HCT116 (cell line): ENCODE measurements around the gene SLC35F3. TPM values are rescaled to one million over a fixed set of nuclear protein-coding genes. Genes with fewer than 3 reads are reported as not detected.

Experiments used
- ATAC-seq: fragments of 200-7000 bp; cut with Tn5 transposase; 2 replicates; pipeline ENCODE4 v1.9.1; 2020; ENCODE audit warnings: mild to moderate bottlenecking, moderate library complexity
- BruUV-seq: library from RNA; stranded (reverse); fragments of 400-500 nt; replicated peaks from 2 replicates; lab custom pipeline; 2021; lab: Mats Ljungman, UMichigan
- CTCF ChIA-PET: fragments of 300-600 bp; sonication (Branson Sonifier 250); formaldehyde crosslinking; loops from one replicate; lab custom pipeline; 2021; ENCODE audit warnings: antibody characterized with exemption; lab: Charles Lee
- POLR2A ChIA-PET: fragments of 300-600, 350-600 bp; sonication (Branson Sonifier 250); formaldehyde crosslinking; loops from one replicate; lab custom pipeline; 2021; ENCODE audit warnings: antibody characterized with exemption; lab: Charles Lee
- RAD21 ChIA-PET, 2 experiments: fragments of 300-600 bp; sonication (Branson Sonifier 250); formaldehyde crosslinking; loops; one replicate each; lab custom pipeline; 2023; ENCODE audit warnings: low total read pairs in 2 of 2; ENCODE audit not compliant: uncharacterized antibody in 2 of 2, unreplicated experiment in 2 of 2, low non-redundant PET in 1 of 2; lab: Charles Lee
- DNase-seq: peaks from one replicate; pipeline ENCODE4 v3.0.0-alpha.2; 2010; ENCODE audit warnings: low read depth, low spot score
- H2AFZ ChIP-seq: fragments of 200-600 bp; shearing (Covaris generic), sonication (generic); 2 replicates; pipeline ENCODE4 v1.6.1; 2017; ENCODE audit warnings: low read depth, mixed run types, mixed read lengths, antibody characterized with exemption, low read length; ENCODE audit not compliant: poor library complexity, severe bottlenecking
- H3K27ac ChIP-seq: 2 replicates; pipeline ENCODE4 v1.5.1; 2012; ENCODE audit warnings: low read depth, low read length
- H3K27me3 ChIP-seq: fragments of 200-600 bp; sonication (generic); 2 replicates; pipeline ENCODE4 v1.6.1; 2016; ENCODE audit warnings: mixed run types, low read length, mixed read lengths; ENCODE audit not compliant: insufficient read depth
- H3K36me3 ChIP-seq, 2 experiments: fragments of 200-500 bp in 1 of 2; fragments of 200-600 bp in 1 of 2; sonication (Bioruptor generic) in 1 of 2; sonication (generic) in 1 of 2; 2 replicates each; pipeline versions ENCODE4 v1.5.1 to v1.6.1; 2014 to 2016; ENCODE audit warnings: low read length in 2 of 2, inconsistent platforms in 1 of 2, mixed read lengths in 1 of 2, mixed run types in 1 of 2; ENCODE audit not compliant: insufficient read depth in 2 of 2, control insufficient read depth in 1 of 2
- H3K4me1 ChIP-seq, 2 experiments: fragments of 200-600 bp in 1 of 2; sonication (generic) in 1 of 2; 2 replicates each; pipeline versions ENCODE4 v1.5.1 to v1.6.1; 2012 to 2017; ENCODE audit warnings: low read length in 2 of 2, inconsistent platforms in 1 of 2, mild to moderate bottlenecking in 1 of 2, mixed read lengths in 1 of 2, mixed run types in 1 of 2, moderate library complexity in 1 of 2; ENCODE audit not compliant: insufficient read depth in 2 of 2, control insufficient read depth in 1 of 2
- H3K4me2 ChIP-seq: fragments of 200-600 bp; sonication (generic); 2 replicates; pipeline ENCODE4 v1.6.1; 2017; ENCODE audit warnings: mixed run types, low read length, mixed read lengths
- H3K4me3 ChIP-seq, 2 experiments: fragments of 200-600 bp in 1 of 2; sonication (generic) in 1 of 2; replicated peaks in 1 of 2; 2 replicates each; pipeline ENCODE4 v1.5.1; 2011 to 2016; ENCODE audit warnings: low read length in 2 of 2, control low read depth in 1 of 2, low read depth in 1 of 2, mild to moderate bottlenecking in 1 of 2, mixed read lengths in 1 of 2, mixed run types in 1 of 2
- H3K79me2 ChIP-seq: fragments of 200-600 bp; sonication (generic); 2 replicates; pipeline ENCODE4 v1.6.1; 2017; ENCODE audit warnings: mild to moderate bottlenecking, mixed run types, low read length, moderate library complexity, mixed read lengths; ENCODE audit not compliant: insufficient read depth
- H3K9ac ChIP-seq: fragments of 200-600 bp; sonication (generic); 2 replicates; pipeline ENCODE4 v1.6.1; 2016; ENCODE audit warnings: low read length, mixed read lengths
- H3K9me2 ChIP-seq: fragments of 200-600 bp; sonication (generic), shearing (Covaris generic); 2 replicates; pipeline ENCODE4 v1.6.1; 2017; ENCODE audit warnings: mixed run types, mild to moderate bottlenecking, moderate library complexity; ENCODE audit not compliant: insufficient read depth
- H3K9me3 ChIP-seq, 2 experiments: fragments of 200-500 bp in 1 of 2; fragments of 200-600 bp in 1 of 2; sonication (Bioruptor generic) in 1 of 2; sonication (generic) in 1 of 2; 2 replicates each; pipeline ENCODE4 v1.6.1; 2014 to 2017; ENCODE audit warnings: low read length in 2 of 2, mixed read lengths in 2 of 2, inconsistent platforms in 1 of 2, low read depth in 1 of 2, mild to moderate bottlenecking in 1 of 2, mixed run types in 1 of 2, moderate library complexity in 1 of 2; ENCODE audit not compliant: control insufficient read depth in 1 of 2, insufficient read depth in 1 of 2
- H4K20me1 ChIP-seq: fragments of 200-600 bp; sonication (generic), shearing (Covaris generic); 2 replicates; pipeline ENCODE4 v1.6.1; 2017; ENCODE audit warnings: mixed run types, mild to moderate bottlenecking, moderate library complexity; ENCODE audit not compliant: insufficient read depth
- CEBPB ChIP-seq: IDR thresholded peaks from 2 replicates; pipeline ENCODE4 v1.6.1; 2012; ENCODE audit warnings: low read depth
- intact Hi-C: fragments of 100-400 bp; cut with micrococcal nuclease; formaldehyde crosslinking; loops from 2 replicates; pipeline ENCODE4 v1.10.0; 2022
- microRNA-seq: library from miRNA; unstranded; fragments of <30 nt; microRNA quantifications from one replicate; pipeline ENCODE4, GENCODE V29; 2016; ENCODE audit warnings: borderline number of aligned reads
- total RNA-seq: library from RNA; stranded (reverse); gene quantifications from one replicate; pipeline ENCODE4 v1.2.1, GENCODE V29; 2021; ENCODE audit not compliant: unreplicated experiment
- TF ChIP-seq, protein P1 (sequence below): IDR thresholded peaks from 2 replicates; pipeline ENCODE4 v1.6.1; 2011; ENCODE audit warnings: mild to moderate bottlenecking, low read length, moderate library complexity; ENCODE audit not compliant: insufficient replicate concordance; ENCODE audit errors: extremely low read depth

Gene SLC35F3
- total RNA-seq, 1 experiment from 2014 or later, result 6.4 TPM

GRCh38 chr1:234373959-234374254, 469.4 kb downstream of the SLC35F3 start:
- DNase-seq (no peak), ATAC-seq (no peak; the same call in 1 of the 2 replicates)
- intact Hi-C loops, result no loop called here
- Histone ChIP-seq H3K9ac (peak overlapping the region; percentile 95), H3K4me1 (peaks cover 3 to 11% of the 10 kb centered on the region in 2 experiments; a peak in 2 of 4 replicates), H3K4me2 (peak overlapping the region; percentile 75), H3K27ac (peak overlapping the region; percentile 77), H2AFZ (peak overlapping the region; percentile 65), H3K4me3 (peak overlapping the region; percentile 79 to 93), H3K79me2 (peaks cover 24% of the 10 kb centered on the region), H3K36me3 (peaks cover 5 to 17% of the 10 kb centered on the region in 2 experiments; a peak in 2 of 4 replicates), H3K9me3 (no peaks in the 10 kb centered on the region), H4K20me1 (no peaks in the 10 kb centered on the region), H3K9me2 (no peaks in the 10 kb centered on the region), H3K27me3 (no peaks in the 10 kb centered on the region)
- RAD21 ChIA-PET, result no interaction called here
- CTCF ChIA-PET, result no interaction called here
- no TSS peak for BruUV-seq
- POLR2A ChIA-PET, result interaction anchor here (1.0 to 1.2 kb wide), 4 partner anchors 9 to 62 kb away, joined by 3 to 4 read pairs (median 4); no protein-coding TSS in a partner anchor
- TF ChIP-seq CEBPB, result no peak
- TF ChIP-seq, protein P1, sequence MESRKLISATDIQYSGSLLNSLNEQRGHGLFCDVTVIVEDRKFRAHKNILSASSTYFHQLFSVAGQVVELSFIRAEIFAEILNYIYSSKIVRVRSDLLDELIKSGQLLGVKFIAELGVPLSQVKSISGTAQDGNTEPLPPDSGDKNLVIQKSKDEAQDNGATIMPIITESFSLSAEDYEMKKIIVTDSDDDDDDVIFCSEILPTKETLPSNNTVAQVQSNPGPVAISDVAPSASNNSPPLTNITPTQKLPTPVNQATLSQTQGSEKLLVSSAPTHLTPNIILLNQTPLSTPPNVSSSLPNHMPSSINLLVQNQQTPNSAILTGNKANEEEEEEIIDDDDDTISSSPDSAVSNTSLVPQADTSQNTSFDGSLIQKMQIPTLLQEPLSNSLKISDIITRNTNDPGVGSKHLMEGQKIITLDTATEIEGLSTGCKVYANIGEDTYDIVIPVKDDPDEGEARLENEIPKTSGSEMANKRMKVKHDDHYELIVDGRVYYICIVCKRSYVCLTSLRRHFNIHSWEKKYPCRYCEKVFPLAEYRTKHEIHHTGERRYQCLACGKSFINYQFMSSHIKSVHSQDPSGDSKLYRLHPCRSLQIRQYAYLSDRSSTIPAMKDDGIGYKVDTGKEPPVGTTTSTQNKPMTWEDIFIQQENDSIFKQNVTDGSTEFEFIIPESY, result no peak

Small RNAs within 50 kb of the gene (microRNA-seq; reads per million reads assigned to microRNA genes)
- gene MIR4671, result 10.9 reads per million, percentile 31 among the genes with 10 or more reads in this experiment
